SK-N-MC (cell line): ENCODE results near the gene UGT1A6.

ENCODE experiments used
- EZH2 ChIP-seq: fragments of 200-600 bp; sonication (generic); IDR thresholded peaks from one replicate; pipeline ENCODE4 v1.6.1; 2017; ENCODE audit warnings: antibody characterized with exemption
- FOXP2 ChIP-seq: optimal IDR thresholded peaks from 2 replicates; pipeline ENCODE3; 2011; ENCODE audit warnings: mild to moderate bottlenecking, moderate library complexity; ENCODE audit not compliant: insufficient read depth; ENCODE audit errors: extremely low read length, control extremely low read depth
- POLR2AphosphoS5 ChIP-seq: IDR thresholded peaks from 2 replicates; pipeline ENCODE4 v1.6.1; 2012; ENCODE audit warnings: mild to moderate bottlenecking, low read depth, low read length, borderline replicate concordance

DNA sequence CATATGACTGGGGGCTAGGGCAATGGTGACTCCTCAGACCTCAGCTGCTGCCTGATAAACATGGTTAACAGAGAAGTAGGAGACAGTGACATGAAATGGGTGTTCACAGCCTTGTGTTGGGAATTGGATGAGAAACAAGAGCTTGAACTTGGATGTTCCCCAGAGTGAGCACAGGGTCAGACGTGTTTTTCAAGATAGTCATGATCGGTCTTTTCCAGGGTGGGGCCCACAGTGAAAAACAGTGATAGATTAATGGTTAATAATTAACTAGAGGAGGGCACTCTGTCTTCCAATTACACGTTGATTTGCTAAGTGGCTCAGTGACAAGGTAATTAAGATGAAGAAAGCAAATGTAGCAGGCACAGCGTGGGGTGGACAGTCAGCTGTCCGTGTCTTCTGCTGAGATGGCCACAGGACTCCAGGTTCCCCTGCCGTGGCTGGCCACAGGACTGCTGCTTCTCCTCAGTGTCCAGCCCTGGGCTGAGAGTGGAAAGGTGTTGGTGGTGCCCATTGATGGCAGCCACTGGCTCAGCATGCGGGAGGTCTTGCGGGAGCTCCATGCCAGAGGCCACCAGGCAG is 36.1 kb downstream of the UGT1A6 start, which contains the start of gene UGT1A3:
- TF ChIP-seq EZH2: no peak
- no peak for TF ChIP-seq POLR2AphosphoS5
- no peak for TF ChIP-seq FOXP2
